Measurements from ENCODE around the gene POLR1A.
"Not testable (repeated sequence)": the region's sequence is repeated elsewhere in the genome, so short reads cannot be mapped to it uniquely, and the experiment has no call there.

Gene POLR1A

GRCh38 chr2:85994897-85995647 is 110.6 kb downstream of the POLR1A start:
- Mint-ChIP-seq H3K27me3 (ENCODE audit: low read depth) (no peaks in the 10 kb centered on the region), H3K9me3 (peaks cover 1% of the 10 kb centered on the region), H3K4me1 (ENCODE audit: low read depth) (peaks cover 64% of the 10 kb centered on the region), H3K4me3 (peak overlapping the region; percentile 62), H3K36me3 (ENCODE audit: low read depth) (peaks cover 5% of the 10 kb centered on the region), H3K27ac (peak overlapping the region; percentile 64)
- no peak for DNase-seq (ENCODE audit: low spot score)

- H3K4me3 Mint-ChIP-seq: peak overlapping the region; percentile 62
- peak overlapping the region; percentile 89 for H3K27ac Mint-ChIP-seq
- H3K36me3 Mint-ChIP-seq (ENCODE audit: low read depth): peaks cover 4% of the 10 kb centered on the region
- H3K27me3 Mint-ChIP-seq (ENCODE audit: low read depth): no peaks in the 10 kb centered on the region
- no peaks in the 10 kb centered on the region for H3K9me3 Mint-ChIP-seq
- no peak for DNase-seq (ENCODE audit: low spot score)
- H3K4me1 Mint-ChIP-seq (ENCODE audit: low read depth): peaks cover 59% of the 10 kb centered on the region
Measured at GRCh38 chr2:85994421-85994777, 111.3 kb downstream of the POLR1A start.

- H3K9me3 Mint-ChIP-seq: no peaks in the 10 kb centered on the region
- no peak for DNase-seq (ENCODE audit: low spot score)
- H3K27me3 Mint-ChIP-seq (ENCODE audit: low read depth): no peaks in the 10 kb centered on the region
- peaks cover 4% of the 10 kb centered on the region for H3K36me3 Mint-ChIP-seq (ENCODE audit: low read depth)
- H3K4me1 Mint-ChIP-seq (ENCODE audit: low read depth): peaks cover 46% of the 10 kb centered on the region
- no peak overlapping the region for H3K27ac Mint-ChIP-seq
- no peak overlapping the region for H3K4me3 Mint-ChIP-seq
Measured at GRCh38 chr2:85992611-85993010, 113.1 kb downstream of the POLR1A start.

GRCh38 chr2:85992053-85992452 is 113.6 kb downstream of the POLR1A start:
- not testable (repeated sequence) for H3K27me3 Mint-ChIP-seq (ENCODE audit: low read depth); H3K9me3 Mint-ChIP-seq; H3K36me3 Mint-ChIP-seq (ENCODE audit: low read depth); H3K4me3 Mint-ChIP-seq; DNase-seq (ENCODE audit: low spot score); H3K27ac Mint-ChIP-seq
- H3K4me1 Mint-ChIP-seq (ENCODE audit: low read depth): peaks cover 41% of the 10 kb centered on the region

GRCh38 chr2:85990084-85990483 is 115.6 kb downstream of the POLR1A start:
- Mint-ChIP-seq H3K27ac (no peak overlapping the region), H3K36me3 (ENCODE audit: low read depth) (no peaks in the 10 kb centered on the region), H3K27me3 (ENCODE audit: low read depth) (no peaks in the 10 kb centered on the region), H3K4me3 (no peak overlapping the region), H3K4me1 (ENCODE audit: low read depth) (peaks cover 24% of the 10 kb centered on the region), H3K9me3 (no peaks in the 10 kb centered on the region)
- DNase-seq (ENCODE audit: low spot score): no peak

GRCh38 chr2:85989288-85989865 is 116.3 kb downstream of the POLR1A start:
- Mint-ChIP-seq H3K9me3 (no peaks in the 10 kb centered on the region), H3K4me1 (ENCODE audit: low read depth) (peaks cover 17% of the 10 kb centered on the region), H3K27me3 (ENCODE audit: low read depth) (no peaks in the 10 kb centered on the region), H3K27ac (no peak overlapping the region), H3K36me3 (ENCODE audit: low read depth) (no peaks in the 10 kb centered on the region), H3K4me3 (no peak overlapping the region)
- DNase-seq (ENCODE audit: low spot score): no peak

- peaks cover 13% of the 10 kb centered on the region for H3K4me1 Mint-ChIP-seq (ENCODE audit: low read depth)
- H3K36me3 Mint-ChIP-seq (ENCODE audit: low read depth): no peaks in the 10 kb centered on the region
- DNase-seq (ENCODE audit: low spot score): no peak
- H3K27ac Mint-ChIP-seq: no peak overlapping the region
- H3K9me3 Mint-ChIP-seq: no peaks in the 10 kb centered on the region
- H3K4me3 Mint-ChIP-seq: no peak overlapping the region
- no peaks in the 10 kb centered on the region for H3K27me3 Mint-ChIP-seq (ENCODE audit: low read depth)
Measured at GRCh38 chr2:85988914-85989270, 116.8 kb downstream of the POLR1A start.

GRCh38 chr2:85988175-85988913 is 117.3 kb downstream of the POLR1A start:
- Mint-ChIP-seq H3K4me3 (no peak overlapping the region), H3K9me3 (no peaks in the 10 kb centered on the region), H3K27me3 (ENCODE audit: low read depth) (no peaks in the 10 kb centered on the region), H3K4me1 (ENCODE audit: low read depth) (peaks cover 9% of the 10 kb centered on the region), H3K27ac (no peak overlapping the region), H3K36me3 (ENCODE audit: low read depth) (no peaks in the 10 kb centered on the region)
- no peak for DNase-seq (ENCODE audit: low spot score)

- Mint-ChIP-seq H3K36me3 (ENCODE audit: low read depth) (no peaks in the 10 kb centered on the region), H3K27ac (no peak overlapping the region), H3K4me1 (ENCODE audit: low read depth) (peaks cover 5% of the 10 kb centered on the region), H3K9me3 (no peaks in the 10 kb centered on the region), H3K27me3 (ENCODE audit: low read depth) (peaks cover 3% of the 10 kb centered on the region), H3K4me3 (no peak overlapping the region)
- DNase-seq (ENCODE audit: low spot score): no peak
Measured at GRCh38 chr2:85987266-85988174, 118.2 kb downstream of the POLR1A start.

GRCh38 chr2:85986121-85986520 is 119.6 kb downstream of the POLR1A start:
- H3K27me3 Mint-ChIP-seq (ENCODE audit: low read depth): peaks cover 6% of the 10 kb centered on the region

GRCh38 chr2:85984788-85985187 is 120.9 kb downstream of the POLR1A start:
- H3K27ac Mint-ChIP-seq: no peak overlapping the region

More at GRCh38 chr2:85986121-85986520, 119.6 kb downstream of the POLR1A start:
- Mint-ChIP-seq H3K4me1 (ENCODE audit: low read depth) (peaks cover 5% of the 10 kb centered on the region), H3K9me3 (no peaks in the 10 kb centered on the region), H3K36me3 (ENCODE audit: low read depth) (no peaks in the 10 kb centered on the region), H3K27ac (no peak overlapping the region), H3K4me3 (no peak overlapping the region)
- DNase-seq (ENCODE audit: low spot score): no peak

GRCh38 chr2:85983766-85984165 is 121.9 kb downstream of the POLR1A start:
- no peak for DNase-seq (ENCODE audit: low spot score)
- peaks cover 23% of the 10 kb centered on the region for H3K27me3 Mint-ChIP-seq (ENCODE audit: low read depth)
- no peak overlapping the region for H3K4me3 Mint-ChIP-seq
- no peaks in the 10 kb centered on the region for H3K36me3 Mint-ChIP-seq (ENCODE audit: low read depth)
- H3K4me1 Mint-ChIP-seq (ENCODE audit: low read depth): peaks cover 4% of the 10 kb centered on the region
- H3K9me3 Mint-ChIP-seq: no peaks in the 10 kb centered on the region
- no peak overlapping the region for H3K27ac Mint-ChIP-seq

More at GRCh38 chr2:85984788-85985187, 120.9 kb downstream of the POLR1A start:
- Mint-ChIP-seq H3K4me3 (no peak overlapping the region), H3K9me3 (no peaks in the 10 kb centered on the region), H3K27me3 (ENCODE audit: low read depth) (peaks cover 15% of the 10 kb centered on the region), H3K4me1 (ENCODE audit: low read depth) (peaks cover 2% of the 10 kb centered on the region), H3K36me3 (ENCODE audit: low read depth) (no peaks in the 10 kb centered on the region)
- no peak for DNase-seq (ENCODE audit: low spot score)

- no peak for DNase-seq (ENCODE audit: low spot score)
- Mint-ChIP-seq H3K4me1 (ENCODE audit: low read depth) (peaks cover 2% of the 10 kb centered on the region), H3K9me3 (no peaks in the 10 kb centered on the region), H3K27ac (no peak overlapping the region), H3K27me3 (ENCODE audit: low read depth) (peaks cover 24% of the 10 kb centered on the region), H3K4me3 (no peak overlapping the region), H3K36me3 (ENCODE audit: low read depth) (no peaks in the 10 kb centered on the region)
Measured at GRCh38 chr2:85981579-85982247, 124.0 kb downstream of the POLR1A start.
